SH-SY5Y (cell line): Measurements from ENCODE around the gene COL15A1.

Source experiments
- GATA2 ChIP-seq: IDR thresholded peaks from 2 replicates; pipeline ENCODE4 v1.6.1; 2011; ENCODE audit warnings: mild to moderate bottlenecking, low read depth, low read length
- GATA3 ChIP-seq: IDR thresholded peaks from 2 replicates; pipeline ENCODE4 v1.6.1; 2011; ENCODE audit warnings: low read depth, mild to moderate bottlenecking, low read length, moderate library complexity

DNA sequence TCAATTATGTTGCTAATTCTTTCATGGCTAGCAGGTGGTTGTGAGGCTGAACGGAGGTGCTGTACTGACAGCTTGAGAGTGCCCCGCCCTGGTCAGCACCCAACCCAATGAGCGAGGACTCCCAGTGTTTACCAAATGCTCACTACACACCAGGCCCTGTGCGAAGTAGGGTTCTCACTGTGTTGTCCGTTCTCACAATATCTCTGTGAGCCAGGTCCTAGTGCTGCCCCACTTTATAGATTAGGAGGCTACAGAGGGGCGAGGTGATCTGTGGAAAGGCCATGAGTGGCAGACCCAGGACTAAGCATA, 28.2 kb downstream of the COL15A1 start:
- TF ChIP-seq GATA3 = no peak
- no peak for TF ChIP-seq GATA2
